Uterus (tissue), 2 donors: ENCODE results near the gene CNTN2.

Source experiments
- POLR2A ChIP-seq, 2 donors: fragments of 450-650 bp; IDR thresholded peaks; one replicate each; pipeline ENCODE4 v1.6.1; 2016; ENCODE audit warnings: antibody characterized with exemption in 2 of 2, mild to moderate bottlenecking in 1 of 2, moderate library complexity in 1 of 2
- TF ChIP-seq, protein P1 (sequence below), 4 experiments: fragments of 200-600 bp in 2 of 4; fragments of 450-650 bp in 2 of 4; sonication (generic) in 2 of 4; IDR thresholded peaks; one replicate each; pipeline ENCODE4 v1.5.1; 2016 to 2019; ENCODE audit warnings: antibody characterized with exemption in 4 of 4, mild to moderate bottlenecking in 2 of 4, moderate library complexity in 1 of 4

DNA sequence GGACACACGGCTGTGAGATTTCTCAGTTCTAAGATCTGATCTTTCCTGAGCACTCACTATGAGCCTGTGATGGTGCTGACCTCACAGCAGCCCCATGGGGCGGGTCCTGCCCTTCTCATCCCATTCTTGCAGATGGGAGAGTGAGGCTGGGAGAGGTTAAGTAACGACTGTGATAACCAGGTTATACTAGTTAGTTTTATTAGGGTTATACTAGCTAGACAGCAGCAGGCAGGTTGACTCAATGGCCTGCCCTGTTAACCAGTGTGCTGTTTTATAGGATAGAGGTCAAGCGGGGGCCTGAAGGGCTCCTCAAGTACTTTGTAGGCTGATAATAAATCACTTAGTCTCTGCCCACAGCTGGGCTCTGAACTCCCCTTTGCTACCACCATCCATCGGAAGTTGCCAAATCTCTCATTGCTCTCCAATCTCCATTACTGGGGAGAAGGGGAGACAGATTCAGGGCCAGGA lies 4.8 kb downstream of the CNTN2 start:
- TF ChIP-seq, protein P1, sequence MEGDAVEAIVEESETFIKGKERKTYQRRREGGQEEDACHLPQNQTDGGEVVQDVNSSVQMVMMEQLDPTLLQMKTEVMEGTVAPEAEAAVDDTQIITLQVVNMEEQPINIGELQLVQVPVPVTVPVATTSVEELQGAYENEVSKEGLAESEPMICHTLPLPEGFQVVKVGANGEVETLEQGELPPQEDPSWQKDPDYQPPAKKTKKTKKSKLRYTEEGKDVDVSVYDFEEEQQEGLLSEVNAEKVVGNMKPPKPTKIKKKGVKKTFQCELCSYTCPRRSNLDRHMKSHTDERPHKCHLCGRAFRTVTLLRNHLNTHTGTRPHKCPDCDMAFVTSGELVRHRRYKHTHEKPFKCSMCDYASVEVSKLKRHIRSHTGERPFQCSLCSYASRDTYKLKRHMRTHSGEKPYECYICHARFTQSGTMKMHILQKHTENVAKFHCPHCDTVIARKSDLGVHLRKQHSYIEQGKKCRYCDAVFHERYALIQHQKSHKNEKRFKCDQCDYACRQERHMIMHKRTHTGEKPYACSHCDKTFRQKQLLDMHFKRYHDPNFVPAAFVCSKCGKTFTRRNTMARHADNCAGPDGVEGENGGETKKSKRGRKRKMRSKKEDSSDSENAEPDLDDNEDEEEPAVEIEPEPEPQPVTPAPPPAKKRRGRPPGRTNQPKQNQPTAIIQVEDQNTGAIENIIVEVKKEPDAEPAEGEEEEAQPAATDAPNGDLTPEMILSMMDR (IDR thresholded peaks at IDR 0.05) = no peak
- TF ChIP-seq POLR2A (IDR thresholded peaks at IDR 0.05) = no peak
